CD4-positive, alpha-beta T cell treated with Interleukin-2 at 100 ng/mL for 4 hours (primary cell): Measurements from ENCODE around the gene NMNAT1.
"Not testable (repeated sequence)": the region's sequence is repeated elsewhere in the genome, so short reads cannot be mapped to it uniquely, and the experiment has no call there.

ENCODE experiments used
- DNase-seq: peaks from one replicate; pipeline ENCODE4 v3.0.0-alpha.2; 2020; ENCODE audit warnings: low spot score

The NMNAT1 gene

DNA sequence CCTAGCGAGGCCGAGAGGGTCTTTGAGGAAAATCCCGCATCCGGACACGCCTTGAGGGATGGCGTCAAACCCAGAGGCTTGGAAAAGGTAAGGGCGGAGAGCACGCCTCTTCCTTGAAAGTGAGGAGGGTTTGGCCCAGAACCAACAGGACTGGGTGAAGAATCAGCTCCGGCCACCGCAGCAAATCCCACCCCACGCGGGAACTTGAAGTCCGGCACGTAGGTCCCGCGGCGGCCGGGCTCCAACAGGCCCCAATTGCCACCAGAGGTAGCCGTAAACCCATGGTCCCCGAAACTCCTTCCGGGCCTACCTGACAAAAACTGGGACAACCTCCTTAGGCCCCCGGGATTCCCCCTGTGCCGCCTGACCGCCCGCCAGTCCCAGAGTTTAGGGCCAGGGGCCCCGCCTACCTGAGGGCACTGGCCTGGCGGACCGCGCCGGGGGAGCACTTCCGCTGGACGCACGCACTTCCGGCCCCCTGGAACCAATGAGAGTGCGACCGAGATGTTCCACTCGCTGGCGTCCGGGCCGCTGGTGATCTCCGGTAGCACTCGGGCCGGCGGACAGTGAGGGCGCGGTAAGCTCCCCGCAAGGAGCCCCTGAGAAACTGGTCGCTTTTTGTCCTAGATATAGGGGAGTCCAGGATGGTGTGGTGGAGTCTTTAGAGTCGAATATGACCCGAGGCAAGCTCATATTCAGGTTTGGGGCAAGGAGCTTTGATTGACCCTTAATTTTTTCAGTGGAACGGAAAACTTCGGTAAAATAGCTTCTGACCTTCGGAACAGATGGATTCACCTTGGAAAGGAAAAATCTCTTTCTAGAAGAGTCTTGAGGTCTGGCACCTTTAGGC lies at the start of gene NMNAT1, which contains the start of gene LZIC:
Gene NMNAT1 (plus strand): TSS at position 537 of the 850 bp plus-strand sequence. CDS start 28,599 bp downstream, outside the sequence.
Gene LZIC (minus strand): TSS at position 453 of the 850 bp plus-strand sequence. CDS start 6,772 bp downstream, outside the sequence.
- DNase-seq, result peak; percentile 92

DNA sequence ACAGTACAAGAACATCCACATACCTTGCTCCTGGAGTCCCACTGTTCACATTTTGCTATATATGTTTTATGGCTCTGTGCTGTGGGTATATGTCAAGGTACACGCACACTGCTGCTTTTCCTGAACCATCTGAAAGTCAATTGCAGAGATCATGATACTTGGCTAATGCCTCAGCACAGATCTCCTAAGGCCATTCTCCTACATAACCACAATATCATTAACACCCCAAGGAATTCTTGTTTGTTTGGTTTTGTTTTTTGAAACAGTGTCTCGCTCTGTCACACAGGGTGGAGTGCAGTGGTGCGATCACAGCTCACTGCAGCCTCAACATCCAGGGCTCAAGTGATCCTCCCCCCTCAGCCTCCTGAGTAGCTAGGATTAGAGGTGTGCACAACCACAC lies 49.2 kb upstream of the NMNAT1 start:
- no peak for DNase-seq

DNA sequence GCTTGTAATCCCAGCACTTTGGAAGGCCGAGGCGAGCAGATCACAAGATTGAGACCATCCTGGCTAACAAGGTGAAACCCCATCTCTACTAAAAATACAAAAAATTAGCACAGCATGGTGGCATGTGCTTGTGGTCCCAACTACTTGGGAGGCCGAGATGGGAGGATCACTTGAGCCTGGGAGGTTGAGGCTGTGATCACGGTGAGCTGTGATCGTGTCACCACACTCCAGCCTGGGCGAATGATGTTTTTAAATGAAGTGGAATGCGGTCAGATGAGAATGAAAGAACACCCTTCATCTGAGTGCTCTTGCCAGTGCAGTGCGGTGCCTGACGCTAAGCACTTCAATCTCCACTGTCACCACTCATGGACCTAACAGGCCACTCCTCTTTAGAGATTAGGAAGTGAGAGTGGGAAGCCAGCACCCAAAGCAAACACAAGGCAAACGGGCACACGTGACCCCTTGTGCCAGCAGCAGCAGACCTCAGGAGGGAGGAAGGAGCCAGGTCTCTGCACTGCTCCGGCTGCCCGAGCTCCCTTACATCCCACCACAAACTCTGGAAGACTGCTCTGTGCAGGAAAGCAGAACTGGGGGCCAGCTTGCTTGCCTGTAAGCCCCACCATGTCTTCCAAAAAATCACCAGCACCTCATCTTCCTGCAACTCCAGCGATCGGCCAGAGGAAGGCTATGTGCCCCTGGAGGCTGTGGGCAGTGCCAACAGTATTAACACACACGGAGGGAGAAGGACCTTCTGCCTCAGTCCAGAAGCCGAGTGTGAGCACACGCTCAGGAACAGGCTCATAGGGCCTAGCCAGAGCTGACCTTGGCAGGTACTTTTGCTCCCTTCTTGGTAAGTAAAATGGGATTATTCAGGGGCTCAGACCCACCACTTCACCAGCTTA lies 42.9 kb upstream of the NMNAT1 start:
- no peak for DNase-seq

DNA sequence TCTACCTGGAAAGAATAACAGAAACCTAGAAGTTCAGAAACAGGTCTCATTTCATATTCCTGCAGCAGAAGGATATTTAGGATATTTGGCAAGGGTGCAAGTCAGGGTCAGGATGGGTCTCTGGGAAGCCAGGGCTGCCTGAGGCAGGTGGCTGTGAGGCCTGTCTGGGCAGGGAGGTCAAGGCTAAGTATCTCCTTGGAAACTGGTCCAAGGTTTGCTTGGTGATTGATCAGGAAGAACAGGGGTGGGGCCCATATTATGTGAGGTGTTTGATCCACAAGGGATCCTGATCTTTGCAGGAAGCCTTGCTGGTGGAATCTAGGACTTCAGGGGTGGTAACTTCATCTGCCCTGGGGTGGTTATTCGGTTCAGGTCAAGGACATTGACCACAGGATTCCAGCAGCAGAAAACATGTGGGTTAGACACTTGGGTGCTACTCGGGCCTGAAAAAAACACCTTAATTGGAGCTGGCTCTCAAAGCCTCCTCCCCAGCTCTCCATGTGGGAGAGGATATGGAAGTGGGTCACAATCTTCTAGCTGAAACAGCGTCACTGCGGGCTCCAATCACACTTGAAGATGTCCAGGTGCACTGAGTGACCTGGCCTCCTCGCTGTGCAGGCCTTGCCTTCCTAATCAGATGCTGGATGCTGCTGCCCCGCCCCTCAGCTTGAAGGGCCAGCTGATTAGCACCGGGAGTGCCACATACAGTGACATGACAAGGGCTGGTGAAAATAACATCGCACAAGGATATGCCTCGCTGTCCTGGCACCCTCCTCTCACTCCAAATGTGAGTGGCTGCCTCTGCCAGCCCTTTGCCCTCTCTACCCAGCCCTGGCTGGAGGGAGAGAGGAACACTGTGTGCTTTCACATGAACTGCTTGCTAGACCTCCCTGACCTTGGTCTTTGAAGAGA lies 41.9 kb upstream of the NMNAT1 start:
- no peak for DNase-seq

DNA sequence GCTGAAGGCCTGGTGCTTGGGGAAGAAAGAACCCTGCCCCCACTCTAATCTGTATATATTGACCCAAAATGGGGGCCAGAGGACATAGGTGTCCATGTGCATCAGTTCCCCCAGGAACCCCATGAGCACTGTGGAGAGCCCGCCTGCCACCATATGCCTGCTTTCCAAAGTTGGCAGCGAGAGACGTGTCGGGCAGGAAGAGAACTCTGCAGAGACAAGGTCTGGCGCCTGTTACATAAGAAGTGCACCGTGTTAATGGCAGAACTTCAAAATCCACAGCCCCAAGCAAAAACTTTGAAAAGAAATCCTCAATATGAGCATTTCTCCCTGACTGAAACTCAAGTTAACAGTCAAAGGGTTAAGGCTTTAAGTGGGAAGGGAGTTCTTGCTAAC lies 41.2 kb upstream of the NMNAT1 start:
- DNase-seq, result no peak

DNA sequence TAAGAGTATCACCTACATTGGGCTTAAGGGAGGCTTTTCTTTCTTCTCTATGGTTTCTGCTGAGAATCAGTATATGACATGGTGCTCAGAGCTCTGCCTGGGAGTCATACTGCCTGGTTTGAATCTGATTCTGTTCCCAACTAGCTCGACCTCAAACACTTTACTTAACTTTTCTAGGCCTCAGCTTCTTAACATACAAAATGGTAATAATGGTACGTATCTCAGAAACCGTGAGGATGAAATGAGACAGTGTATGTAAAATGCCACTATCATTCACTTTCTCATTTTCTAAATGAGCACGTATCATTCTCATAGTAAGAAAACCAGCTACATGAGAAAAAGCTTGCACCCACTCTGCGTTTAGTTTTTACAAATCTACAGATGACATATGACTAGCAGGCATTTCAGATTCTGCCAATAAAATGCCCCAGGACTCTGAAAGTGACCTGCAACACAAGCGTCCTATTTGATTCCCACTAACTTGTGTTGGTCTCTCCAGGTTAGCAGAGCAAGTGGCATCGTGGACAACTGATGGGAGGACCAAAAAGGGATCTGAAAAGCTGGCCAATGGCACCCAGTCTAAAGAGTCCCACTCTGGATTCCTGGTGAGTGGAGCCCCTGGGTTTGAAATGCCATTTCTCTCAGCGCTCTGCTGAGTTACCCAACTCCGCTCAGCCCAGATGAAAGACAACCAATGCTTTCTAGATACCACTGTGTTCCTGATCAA lies 39.3 kb upstream of the NMNAT1 start:
- no peak for DNase-seq

DNA sequence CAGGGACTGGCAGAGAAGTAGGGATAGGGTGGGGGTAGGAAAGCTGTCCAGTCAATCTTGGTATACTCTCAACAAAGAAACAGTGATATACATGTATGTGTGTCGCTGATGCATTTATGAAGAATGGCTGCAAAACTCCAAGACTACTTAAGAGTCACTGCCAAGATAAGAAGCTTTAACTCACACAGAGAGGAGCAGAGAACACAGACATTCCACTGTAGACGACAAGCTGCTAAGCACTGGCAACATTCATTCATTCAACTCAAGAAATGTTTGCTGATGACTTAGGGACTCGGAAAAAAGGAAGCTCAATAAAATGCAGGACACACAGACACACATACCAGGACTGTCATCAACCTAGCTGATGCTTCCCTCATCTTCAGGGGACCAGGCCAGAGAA lies 38.7 kb upstream of the NMNAT1 start:
- no peak for DNase-seq

DNA sequence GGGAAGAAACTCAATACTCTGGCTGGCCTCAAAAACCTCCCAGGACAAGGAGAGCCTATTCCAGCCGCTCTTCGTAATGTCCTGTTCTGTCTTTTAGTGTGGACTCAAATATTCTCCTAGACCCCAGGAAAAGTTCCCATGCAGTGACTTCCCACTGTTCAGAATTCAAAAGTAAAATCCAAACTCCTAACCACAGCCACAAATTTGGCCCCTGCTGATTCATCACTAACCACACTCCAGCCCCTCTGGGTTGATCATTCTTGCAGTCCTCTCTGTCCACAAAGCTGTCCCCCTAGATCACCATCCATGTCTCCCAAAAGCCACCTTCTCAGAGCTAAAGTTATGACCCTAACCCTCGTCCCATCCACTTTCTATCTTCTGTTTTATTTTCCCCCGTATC lies 38.3 kb upstream of the NMNAT1 start:
- DNase-seq, result no peak

DNA sequence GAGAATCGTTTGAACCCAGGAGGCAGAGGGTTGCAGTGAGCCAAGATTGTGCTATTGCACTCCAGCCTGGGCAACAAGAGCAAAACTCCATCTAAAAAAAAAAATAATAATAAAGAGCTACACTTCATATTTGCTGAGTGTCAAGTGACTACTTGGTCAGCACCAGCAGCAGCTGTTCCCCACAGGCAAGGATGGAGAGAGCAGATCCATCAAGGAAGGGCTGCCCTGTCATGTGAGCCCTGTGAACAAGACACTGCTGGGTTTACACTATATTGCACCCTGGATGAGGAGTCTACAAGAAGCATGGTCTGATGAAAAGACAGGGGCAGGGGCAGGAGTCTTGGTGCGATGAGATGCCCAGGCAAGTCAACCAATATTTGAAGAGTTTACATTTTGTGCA lies 36.8 kb upstream of the NMNAT1 start:
- no peak for DNase-seq

DNA sequence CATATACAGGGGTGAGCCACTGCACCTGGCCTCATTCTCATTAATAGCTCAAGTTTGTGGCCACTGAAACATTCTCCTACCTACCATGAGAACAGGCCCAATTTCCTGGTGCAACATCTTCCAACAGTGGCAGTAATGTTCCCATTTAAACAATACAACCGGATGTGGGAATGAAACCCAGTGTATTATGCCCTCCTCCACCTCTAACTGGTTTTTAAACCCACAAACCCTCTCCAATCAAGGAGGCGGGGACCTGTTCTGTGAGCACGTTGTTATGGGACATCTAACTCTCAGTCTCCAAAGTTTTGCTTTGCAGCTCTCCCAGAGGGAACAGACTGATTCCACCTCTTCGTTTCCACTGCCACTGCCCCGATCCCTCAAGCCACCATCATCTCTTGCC lies 35.8 kb upstream of the NMNAT1 start:
- no peak for DNase-seq

DNA sequence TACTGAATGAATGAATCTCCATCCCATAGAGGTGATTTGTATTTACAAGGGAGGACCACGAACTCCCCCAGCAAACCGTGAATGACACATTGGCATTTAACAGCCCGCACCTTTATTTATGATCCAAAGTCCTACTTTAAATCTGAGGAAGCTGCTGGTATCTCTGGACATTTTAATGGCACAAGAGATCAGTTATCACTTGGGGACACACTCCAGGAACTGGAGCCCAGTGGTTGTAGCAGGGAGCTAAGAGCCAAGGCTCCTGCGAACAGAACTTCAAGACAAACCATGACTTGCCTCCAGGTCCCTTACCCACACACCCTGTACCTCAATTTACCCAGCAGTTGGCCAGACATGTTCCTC lies 34.4 kb upstream of the NMNAT1 start:
- no peak for DNase-seq

DNA sequence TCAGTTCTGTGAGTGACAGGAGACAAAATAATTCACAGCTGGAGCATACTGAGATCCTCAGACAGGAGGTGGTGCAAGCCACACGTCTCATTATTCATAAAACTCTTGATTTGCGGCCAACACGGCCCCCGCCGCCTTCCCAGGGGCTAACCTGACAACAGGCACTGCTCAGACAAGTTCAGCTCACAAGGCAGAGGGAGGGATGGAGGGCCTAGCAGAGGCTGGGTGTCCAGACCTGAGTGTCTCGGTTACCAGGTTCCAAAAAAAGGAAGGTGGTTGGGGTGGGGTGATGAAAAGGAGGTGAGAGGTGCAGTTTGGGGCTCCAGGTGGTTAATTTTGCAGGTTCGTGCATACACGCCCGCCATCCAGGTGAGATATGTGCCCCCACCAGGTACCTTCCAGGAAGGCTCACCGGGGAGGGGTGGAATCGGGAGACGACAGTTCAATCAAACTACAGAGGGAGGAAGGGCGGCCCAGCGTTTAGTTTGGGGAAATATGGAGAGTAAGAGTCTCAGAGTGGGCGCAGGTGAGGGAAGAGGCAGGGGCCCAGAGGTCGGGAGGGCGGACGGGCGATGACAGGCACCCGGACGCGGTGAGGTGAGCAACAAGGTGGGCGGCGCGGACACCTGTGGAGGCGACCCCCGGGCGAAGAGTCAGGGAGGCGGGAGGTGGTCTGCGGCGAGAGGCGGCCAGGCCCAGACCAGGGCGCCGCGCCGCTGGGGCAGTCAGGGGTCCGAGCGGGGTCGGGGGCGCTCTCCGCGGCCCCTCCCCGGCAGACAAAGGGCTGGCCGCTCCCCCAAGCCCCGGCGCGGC lies 33.8 kb upstream of the NMNAT1 start:
- DNase-seq, result no peak

DNA sequence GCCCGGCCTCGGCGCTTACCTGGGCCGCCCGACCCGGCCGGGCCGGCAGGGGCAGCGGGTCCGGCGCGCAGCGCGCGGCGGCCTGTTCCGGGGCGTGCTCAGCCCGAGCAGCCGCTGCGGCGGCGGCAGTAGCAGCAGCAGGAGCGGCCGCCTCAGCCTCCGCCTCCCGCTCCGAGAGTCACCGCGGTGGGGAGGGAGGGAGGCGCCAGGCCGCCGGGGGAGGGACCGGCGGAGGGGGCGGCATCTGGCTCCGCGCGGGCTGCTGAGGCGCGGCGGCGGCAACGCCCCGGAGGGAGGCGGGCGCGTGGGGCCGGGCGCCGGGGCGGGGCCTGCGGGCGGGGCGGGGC lies 33.2 kb upstream of the NMNAT1 start, which contains the start of gene CTNNBIP1:
Gene CTNNBIP1 (minus strand): TSS at position 194 of the 347 bp plus-strand sequence. CDS start 38,205 bp downstream, outside the sequence.
- no peak for DNase-seq

DNA sequence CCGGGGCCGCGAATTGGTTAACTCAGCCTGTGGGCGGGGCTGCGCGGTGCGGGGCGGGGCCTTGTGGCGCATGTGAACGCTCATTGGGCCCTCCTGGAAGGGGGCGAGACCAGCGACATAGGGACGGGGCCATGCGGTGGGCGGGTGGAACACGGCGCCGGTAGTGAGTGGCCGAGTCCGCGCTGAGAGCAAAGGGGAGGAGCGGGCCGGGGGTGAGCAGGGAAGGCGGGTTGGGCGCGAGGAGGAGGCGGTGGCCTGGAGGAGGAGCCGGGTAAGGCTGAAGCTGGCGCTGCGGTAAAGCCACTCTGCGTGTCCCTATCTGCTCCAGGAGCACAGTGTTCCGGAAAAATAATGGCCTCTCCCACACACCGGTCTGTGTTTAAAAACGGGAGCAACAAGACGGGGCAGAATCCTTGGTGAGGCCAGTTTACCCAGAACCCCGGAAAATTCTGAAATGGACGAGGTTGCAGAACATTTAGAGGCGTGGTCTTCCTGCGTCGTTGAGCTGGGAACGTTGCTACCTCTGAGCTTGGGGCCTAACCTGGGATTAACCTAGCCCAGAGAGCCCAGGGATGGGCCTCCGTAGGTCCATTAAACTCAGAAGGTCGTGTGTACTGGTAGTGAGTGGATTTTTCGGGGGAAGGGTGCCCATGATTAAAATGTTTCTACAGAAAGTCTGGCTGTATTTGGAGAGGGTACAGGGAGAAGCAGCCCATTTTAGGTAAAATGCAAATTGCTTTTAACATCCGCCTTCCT lies 32.7 kb upstream of the NMNAT1 start:
- DNase-seq, result peak; percentile 100

DNA sequence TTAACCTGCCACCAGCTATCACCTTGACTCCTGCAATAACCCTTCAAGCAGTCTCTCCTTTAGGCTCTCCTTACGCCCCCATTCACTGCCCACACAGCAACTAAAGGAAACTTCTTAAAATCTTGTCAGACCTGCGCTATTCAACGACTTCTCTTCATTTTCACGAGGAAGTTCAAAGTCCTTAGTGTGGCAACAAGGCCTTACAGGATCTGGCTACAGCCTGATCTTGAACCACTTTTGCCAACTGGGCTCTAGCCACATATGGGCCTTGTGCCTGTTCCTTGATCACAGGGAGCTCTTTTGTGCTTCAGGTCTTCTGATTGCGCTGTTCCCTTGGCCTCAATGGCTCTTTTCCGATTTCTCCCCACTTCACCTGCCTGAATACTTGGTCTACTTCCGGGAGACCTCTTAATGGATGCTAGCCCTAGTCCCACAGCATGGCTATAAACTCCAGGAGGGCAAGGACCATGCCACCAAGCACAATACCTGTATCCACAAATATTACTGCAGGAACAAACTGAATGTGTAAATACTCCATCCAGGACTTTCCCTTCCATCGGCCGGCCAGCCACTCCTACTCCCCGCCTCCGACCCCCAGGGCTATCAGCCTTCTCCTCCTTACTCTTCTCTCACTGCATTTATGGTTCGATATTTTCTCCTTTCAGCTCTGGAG lies 30.9 kb upstream of the NMNAT1 start:
- DNase-seq, result no peak

DNA sequence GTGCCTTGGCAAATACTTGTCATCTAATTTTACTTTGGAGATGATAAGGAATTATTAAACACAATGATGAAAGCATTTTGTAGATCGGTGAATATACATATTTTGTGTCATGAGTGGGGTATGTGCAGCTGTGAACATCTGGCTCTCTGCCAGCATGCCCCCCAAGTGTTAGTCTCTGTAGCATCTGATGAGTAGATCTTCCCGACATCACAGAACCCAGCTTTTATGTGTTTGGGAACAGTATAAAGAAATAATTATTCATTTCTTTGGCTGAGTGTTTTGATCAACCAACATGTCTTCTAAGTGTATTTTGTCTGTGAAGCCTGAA lies 28.7 kb upstream of the NMNAT1 start:
- DNase-seq, result no peak

DNA sequence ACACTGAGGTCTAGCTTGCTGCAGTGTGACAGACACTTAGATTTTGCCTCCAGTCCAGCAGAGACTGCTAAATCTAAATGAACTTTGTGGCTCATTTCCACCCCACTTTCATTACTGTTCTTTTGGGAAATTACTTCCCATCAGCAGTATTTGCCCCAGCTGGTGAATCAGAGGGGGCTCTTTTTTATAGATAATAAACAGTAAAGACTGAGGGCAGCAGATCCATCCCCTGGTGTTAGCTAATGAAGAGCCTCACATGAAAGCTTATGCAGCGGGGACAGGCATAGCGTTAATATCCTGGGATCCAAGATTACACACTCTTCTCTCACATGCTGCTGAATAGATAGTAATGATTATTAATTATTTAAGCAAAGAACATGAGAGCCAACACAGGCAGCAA lies 26.8 kb upstream of the NMNAT1 start:
- DNase-seq, result no peak

DNA sequence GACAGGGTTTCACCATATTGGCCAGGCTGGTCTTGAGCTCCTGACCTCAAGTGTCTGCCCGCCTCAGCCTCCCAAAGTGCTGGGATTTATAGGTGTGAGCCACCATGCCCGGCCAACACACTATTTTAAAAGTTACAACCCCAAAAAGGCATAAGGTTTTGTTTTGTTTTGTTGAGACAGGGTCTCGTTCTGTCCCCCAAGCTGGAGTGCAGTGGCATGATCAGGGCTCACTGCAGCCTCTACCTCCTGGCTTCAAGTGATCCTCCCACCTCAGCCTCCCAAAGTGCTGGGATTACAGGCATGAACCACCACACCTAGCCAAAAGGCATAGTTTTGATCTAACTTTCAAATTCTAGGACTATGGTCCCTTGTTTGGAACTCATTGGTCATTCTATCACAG lies 25.8 kb upstream of the NMNAT1 start:
- not testable (repeated sequence) for DNase-seq

DNA sequence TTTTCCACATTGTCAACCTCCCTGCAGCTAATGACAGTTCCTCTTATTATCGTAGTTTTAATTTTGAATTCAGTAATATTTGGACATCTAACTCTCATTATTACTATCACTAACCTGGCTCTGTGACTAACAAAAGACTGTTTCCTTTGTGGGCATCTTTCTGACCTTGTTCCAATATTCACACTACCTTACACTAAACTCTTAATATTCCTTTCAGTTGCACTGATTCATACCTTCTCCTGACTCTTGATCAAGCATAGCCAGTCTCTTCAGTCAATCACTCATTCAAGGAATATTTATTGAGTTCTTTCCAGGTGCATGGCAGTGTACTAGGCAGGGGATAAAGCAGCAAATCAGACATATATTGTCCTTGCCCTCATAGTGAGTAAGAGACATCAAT lies 25.4 kb upstream of the NMNAT1 start:
- DNase-seq, result no peak
